GM18499 (cell line): ENCODE measurements around the gene TEX54.
"Not testable (repeated sequence)": the region's sequence is repeated elsewhere in the genome, so short reads cannot be mapped to it uniquely, and the experiment has no call there.

Experiments
- ATAC-seq: cut with Tn5 transposase; IDR thresholded peaks from one replicate; pipeline ENCODE4 v1.9.1; 2021; ENCODE audit warnings: moderate number of reproducible peaks; ENCODE audit not compliant: insufficient read depth, unreplicated experiment

TEX54 gene

DNA sequence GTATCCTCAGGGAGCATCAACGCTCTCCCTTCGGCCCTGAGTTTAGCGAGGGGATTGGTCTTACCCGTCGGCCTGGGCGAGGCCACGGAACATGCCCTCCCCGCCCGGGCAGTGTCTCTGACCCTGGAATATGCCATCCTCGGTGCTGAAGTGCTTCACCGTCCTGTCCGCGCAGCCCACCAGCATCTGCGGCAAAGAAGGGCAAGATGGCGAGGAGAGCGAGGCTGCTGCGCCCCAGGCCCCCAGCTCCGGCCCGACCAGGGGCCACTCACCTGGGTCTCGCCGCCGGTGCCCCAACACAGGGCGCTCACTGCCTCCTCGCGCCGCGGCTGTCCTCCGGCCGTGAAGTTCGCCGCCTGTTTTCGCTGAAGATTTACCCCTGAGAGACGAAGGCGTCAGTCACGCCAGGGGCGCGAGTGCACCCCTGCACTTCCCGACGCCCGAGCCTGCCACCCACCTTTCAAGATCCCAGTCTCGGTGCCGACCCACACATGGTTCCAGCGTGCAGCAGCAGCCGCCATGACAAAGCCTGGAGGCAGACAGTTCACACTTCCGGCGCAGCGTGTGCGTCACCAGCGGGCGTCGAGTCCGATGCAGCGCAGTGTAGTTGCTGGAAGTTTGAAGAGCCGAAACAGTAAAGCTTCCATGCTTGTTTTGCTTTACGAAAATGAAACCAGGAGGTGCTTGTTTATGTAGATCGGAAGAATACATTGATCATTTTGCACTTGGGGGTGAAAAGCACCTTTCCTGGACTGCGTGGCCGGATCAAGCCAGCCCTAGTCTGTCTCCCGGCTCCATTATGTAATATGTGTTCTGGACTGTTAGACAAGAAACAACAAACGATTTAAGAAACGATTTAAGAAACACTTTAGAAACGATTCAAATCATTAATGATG is 6.7 kb upstream of the TEX54 start, which contains the start of gene WDR74:
Gene WDR74 (minus strand): TSS at position 541 of the 896 bp plus-strand sequence. CDS start 20 bp downstream, at position 521.
- peak; percentile 34 for ATAC-seq

DNA sequence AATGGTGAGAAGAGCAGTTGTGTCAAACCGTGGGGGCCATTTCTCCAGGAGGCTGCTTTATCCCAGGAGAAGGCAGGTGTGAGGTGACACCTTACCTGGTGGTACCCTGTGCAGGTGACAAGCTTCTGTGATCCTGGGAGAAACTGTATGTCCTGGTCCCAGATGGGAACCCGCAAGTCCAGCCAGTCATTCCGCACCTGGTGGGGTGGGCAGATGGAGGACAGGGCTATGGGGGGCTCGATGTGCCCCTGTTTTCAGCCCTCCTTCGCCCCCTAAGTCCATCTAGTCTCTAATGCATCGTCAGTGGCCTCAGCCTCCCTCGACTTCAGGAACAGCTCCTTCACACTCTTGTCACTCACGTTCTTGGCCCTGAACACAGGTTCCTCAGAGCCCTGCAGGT is 2.7 kb upstream of the TEX54 start:
- no peak for ATAC-seq

DNA sequence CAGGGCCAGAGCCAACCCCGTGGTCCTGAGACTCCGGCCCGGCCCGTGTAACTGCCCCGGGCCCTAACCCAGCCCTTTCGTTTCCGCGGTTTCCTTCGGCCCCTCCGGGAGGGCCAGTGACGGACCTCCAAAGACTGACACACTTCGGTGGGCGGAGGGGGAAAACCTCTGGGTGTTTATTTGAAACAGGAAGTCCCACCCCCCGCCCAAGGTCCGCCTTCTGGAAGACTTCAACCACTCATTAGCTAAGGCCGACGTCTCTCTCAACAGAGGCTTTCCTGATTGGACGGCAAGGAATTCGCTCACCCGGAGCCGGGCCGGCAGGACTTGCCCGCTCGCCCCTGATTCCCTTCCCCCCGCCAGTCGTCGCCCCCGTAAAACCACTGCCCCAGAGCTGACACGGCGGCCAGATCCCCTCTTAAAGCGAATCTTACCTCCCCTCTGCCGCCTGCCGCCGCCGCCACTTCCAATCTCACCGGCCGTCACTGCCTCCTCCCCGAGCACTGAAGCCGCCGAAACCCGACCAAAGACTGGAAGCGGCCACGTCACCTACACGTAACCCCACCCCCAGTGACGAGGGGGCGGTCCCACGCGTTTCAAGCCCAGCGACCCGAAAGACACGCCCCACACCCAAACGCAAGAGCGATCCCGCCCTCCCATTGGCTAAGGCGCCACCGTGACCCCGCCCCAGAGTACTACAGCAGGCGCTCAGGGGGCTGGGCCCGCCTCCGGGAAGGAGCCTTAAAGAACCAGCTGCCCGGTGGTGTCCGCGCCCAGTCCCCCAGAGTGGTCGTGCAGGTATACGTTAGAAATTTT is 913 bp downstream of the TEX54 start, which contains the start of gene STX5:
Gene STX5 (minus strand): TSS at position 532 of the 816 bp plus-strand sequence. CDS start 808 bp downstream, outside the sequence.
- ATAC-seq = peak; percentile 56

DNA sequence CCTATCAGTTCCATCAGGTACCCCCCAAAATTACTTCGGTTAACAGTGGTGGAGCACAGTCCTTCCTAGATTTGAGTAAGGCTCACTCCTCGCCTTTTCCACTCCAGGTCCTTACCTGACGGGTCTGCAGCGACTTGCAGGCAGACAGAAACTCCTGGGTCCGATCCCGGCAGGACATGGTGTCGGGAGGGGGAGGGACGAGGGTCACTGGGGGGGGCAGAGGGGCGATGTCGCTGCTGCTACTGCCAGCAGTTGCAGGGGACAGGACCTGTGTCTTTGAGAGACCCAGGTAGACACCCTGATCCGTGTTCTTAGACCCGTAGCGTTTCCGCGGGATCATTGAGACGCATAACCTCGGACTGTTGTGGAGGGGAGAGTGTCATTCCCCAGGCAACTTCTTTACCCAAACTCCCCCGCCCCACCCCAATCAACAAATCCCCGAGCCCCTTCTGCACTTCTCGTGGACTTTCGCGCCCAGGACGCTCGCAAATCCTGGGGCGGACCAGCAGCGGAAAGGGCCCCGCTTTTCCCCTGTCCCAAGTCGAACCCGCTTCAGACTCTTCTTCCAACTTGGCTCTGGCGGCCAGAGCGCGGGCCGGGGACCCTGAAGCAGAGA is 1.6 kb downstream of the TEX54 start:
- ATAC-seq = peak; percentile 3

DNA sequence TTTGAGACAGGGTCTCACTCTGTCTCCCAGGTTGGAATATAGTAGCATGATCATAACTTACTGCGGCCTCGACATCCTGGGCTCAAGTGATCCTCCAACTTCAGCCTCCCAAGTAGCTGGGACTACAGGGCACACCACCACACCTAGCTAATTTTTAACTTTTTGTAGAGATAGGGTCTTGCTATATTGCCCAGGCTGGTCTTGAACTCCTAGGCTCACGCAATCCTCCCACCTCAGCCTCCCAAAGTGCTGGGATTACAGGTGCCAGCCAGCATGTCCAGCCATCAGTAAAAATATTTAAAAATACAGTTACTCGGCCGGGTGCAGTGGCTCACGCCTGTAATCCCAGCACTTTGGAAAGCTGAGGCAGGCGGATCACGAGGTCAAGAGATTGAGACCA is 4.5 kb downstream of the TEX54 start:
- ATAC-seq = not testable (repeated sequence)

DNA sequence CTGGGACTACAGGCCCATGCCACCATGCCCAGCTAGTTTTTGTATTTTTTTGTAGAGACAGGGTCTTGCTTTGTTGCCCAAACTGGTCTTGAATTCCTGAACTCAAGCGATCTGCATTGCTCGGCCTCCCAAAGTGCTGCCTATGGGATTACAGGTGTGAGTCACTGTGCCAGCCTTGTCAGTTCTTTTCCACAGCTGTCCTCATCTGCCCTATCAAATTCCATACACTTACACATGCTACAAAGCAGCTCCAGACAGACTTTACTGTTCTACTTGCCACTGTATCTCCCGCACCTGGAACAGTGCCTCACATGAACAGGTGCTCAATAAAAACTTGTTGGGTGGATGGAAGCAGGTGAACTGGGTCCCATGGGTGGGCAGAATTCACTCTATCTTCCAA is 9.0 kb downstream of the TEX54 start:
- ATAC-seq = no peak

DNA sequence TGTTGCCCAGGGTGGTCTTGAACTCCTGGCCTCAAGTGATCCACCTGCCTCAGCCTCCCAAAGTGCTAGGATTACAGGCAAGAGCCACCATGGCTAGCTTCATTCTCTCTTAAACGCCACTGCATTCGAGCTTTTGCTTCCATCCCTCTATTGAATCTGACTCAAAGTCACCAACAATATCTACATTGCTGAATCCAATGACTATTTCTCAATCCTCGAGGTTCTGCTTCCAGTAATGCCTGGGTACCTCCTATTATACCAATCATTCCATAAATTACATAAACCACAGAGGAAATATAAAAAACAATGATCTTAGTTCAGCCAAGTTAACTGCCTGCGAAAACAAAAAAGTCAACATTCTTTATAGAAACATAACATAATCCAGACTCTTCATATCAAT is 15.5 kb downstream of the TEX54 start:
- no peak for ATAC-seq

DNA sequence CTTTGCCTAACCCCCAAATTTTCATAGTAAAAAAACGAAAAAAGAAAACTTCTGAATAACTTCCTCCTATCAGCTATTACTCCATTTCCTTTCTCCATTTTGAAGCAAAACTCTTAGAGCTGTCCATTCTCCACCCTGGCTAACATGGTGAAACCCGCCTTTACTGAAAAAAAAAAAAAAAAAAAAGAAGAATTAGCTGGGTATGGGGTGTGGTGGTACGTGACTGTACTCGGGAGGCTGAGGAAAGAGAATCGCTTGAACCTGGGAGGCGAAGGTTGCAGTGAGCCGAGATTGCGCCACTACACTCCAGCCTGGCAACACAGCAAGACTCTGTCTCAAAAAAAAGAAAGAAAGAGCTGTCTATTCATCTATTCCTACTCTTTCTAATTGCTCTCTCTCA is 16.1 kb downstream of the TEX54 start:
- ATAC-seq = no peak

DNA sequence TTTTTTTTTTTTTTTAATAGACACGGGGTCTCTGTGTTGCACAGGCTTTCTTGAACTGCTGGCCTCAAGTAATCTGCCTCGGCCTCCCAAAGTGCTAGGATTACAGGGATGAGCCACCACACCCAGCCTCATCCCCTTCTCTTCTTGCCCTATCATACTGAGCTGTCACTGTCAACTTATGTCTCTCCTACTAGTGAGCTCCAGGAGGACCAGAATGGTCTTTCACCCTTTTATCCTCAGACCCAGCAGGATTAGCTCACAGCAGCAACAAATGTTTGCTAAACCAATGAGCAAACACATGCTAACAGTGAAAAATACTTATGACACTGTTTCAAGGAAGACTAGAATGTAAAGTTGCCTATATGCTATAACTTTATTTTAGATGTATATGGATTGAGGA is 21.0 kb downstream of the TEX54 start:
- ATAC-seq = no peak

DNA sequence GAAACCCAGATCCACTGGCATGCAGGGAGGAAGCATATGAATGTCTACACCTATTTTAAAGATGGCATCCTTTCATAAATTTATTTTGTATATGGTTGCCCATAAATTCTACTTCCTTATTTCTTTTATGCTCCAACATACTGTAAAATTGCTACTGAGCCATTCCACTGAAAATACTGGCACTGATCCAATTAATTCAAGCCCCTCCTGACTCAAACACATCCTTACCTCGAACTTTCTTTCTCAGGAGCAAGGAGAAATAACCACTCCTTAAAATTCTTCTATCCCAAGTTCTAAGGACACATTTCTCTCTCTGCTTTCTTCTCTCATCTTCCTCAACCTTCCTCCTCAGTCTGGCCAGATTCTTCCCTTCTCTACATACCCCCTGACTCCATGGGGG is 21.9 kb downstream of the TEX54 start:
- ATAC-seq = no peak

DNA sequence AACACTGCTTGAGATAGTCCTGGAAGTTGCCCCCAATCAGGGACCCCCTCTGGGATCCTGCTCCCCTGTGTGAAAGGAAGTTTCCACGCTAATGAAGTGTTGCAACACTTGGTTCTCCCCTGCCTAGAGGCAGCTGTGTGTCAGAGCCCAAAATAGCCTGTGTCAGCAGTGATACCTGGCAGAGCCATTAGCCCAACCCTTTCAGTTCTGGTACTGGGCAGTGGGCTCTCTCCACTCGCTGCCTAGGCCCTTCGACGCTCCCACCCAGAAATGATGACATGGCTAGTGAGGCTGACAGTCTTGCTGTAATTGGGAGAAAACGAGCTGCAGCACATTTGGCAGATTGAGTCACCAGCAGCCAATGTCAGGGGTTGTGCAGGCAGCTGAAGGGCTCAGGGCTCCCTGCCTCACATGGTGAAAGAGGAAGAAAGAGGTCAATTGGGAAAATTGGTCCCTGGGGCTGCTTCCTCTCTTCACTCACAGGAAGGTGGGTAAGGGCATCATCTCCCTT is 26.0 kb downstream of the TEX54 start:
- no peak for ATAC-seq

DNA sequence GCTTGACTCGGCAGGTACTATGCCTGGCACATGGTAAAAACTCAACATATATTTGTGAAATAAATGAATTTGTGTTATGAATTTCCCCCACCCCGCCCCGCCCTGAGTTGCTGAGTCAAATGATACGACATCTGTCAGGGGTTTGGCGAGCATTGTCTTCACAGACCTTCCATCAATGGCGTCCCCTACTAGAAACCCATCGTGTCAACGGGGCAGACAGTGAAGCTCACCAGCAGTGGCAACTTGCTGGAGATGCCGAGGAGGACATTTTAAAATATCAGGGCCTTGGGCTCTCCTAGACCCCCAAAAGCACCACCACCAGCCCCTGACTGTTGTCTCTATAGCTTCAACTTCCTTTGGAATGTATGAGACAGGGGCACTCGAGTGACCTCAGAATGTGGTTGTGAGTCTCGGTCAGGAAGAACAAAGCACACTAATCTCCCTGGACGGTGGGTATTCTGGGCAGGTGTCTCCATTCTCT is 26.6 kb downstream of the TEX54 start:
- no peak for ATAC-seq

DNA sequence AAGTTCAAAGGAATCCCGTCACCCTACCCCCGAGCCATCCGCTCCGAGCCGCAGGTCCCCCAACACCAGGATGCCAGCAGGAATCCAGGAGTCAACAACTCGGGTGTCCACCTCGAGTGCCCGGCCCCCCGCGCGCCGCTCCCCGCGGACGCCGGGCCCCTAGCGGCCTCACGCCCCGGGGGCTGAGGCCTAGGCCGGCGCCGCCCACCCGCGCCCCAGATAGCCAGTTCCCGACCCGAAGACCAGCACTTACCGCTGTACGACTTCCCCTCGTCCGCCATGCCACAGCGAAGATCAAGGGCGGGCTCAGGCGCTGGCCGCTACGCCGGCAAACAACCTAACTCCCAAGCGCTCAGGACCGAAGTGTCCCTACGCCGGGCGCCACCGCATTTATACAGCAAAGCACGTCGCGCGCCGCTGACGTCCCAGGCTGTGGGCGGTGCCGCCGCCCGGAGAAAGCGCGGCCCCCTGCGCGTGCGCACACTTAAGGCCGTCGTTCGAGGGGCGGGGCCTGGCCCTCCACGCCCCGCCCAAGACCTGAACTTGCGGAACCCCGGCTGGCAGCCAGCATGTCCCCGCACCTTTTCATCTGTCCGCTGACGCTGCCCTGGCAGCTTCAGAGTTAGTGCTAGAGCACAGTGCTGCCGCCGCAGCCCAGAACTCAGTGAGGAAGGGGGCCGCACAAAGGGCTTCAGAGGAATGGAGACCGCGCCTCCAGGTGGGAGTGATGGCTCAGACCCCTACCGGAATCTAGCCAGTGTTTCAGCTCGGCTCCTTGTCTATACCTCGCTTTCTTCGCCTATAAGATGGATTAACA is 27.4 kb downstream of the TEX54 start, which contains the start of gene NXF1:
Gene NXF1 (minus strand): TSS at position 365 of the 817 bp plus-strand sequence. CDS start 84 bp downstream, at position 281.
- ATAC-seq = peak; percentile 56

DNA sequence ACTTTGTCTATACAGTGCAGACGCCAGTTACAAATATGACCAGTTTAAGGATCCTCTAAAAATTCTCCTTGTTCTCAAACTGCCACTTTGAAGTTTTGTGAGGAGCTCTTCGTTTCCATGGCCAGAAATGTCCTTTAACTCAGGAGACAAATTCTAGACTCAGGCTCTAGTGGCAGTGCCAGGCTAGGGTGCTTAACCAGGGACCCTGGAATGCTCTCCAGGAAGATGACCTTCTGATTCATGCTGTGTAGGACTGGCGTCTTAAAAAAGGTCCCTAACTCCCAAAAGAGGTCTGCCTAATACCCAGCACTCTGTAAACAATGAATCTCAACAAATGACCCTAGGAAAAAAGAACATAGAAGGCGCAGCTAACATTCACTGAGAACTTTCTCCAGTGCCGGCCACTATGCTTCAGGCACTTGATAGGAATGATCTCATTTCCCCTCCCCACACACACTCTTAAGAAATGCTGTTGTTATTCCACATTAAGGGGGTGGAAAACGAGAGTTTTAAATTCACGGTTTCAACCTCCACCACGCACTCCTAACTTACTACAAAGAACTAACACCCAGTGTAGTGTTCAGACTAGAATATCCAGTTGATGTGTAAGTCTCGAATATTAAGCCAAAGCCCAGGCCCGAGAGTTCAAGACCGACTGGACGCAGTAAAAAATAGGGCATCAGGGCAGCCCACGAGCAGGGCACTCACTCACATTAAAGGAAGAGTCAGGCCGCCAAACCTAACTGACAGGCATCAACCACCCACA is 28.1 kb downstream of the TEX54 start:
- no peak for ATAC-seq

DNA sequence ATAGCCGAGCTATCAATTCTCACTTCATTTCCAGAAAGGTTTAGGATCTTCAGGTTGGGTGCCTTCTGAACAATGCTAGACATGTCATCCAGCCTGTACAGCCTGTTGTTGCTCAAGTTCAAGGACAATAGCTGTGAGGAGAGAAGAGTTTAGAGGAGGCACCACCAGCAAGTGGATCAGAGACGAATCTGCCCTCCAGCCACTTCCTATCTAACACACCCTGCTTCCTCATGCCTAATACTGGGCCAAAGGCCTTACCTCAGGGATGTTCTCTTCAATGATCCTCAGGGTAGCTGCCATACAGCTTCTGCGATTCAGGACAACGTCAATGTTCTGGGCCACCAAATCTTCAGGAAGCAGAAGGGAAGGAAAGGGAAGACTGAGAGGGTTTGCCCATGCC is 31.6 kb downstream of the TEX54 start:
- ATAC-seq = no peak

DNA sequence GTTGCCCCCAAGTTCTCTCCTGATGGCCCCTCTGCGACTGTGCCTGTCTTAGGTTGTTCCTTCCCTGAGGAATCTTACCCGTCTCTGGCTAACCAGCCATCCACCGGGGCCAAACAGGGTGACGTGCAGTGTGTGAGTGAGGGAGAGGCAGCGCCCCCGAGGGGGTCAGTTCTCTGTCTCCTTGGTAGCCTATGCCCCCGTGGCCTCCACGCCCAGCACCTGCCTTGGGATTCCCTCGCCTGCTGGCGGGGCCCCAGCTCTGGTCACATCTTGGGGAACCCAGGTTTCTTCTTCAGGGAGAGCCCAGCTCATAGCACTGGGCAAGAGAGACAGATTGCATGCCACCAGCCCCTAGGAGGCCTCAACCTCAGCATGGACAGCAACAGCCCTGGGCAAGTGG is 33.2 kb downstream of the TEX54 start:
- ATAC-seq = no peak

DNA sequence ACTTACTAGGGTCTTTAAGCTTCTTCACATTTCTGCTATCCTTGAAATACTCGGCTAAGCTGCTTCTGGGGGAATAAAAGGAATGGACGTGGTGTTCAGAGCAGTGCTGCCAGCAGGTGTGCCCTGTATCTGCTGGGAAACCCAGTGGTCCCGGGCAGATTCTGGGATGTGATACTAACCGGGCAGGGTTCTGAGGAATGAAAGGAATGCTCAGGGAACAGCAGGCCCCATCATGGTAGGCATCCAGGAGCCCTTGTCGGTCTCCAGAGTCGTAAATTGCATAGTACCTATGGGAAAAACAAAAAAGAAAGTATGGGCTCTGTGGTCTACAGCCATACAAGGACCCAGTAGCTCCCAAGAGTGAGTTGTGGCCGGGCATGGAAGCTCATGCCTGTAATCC is 36.4 kb downstream of the TEX54 start:
- no peak for ATAC-seq

DNA sequence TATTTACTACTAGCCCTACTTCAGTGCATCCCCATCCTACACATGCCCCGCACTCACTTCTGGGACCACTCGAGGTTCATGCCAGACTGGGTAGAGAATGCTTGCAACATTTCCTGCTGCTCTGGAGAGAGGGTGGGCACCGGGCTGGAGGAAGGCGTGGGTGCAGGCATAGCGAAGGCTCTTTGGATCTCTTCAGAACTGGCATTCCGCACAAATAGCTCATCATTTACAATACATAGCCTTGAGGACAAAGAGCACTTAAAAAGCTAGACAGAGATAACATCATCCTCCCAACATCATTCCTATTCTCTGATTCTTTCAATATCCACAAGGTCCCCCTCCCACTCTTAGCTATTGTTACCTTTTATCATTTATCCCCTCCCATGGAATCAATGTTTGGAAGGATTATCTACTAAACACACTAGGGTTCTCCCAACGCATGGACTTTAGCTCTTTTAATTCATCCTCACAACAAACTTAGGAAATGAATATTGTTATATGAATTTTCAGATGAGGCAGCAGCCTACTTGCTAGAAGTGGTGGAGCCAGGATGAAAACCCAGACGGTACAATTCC is 38.4 kb downstream of the TEX54 start:
- no peak for ATAC-seq
